GM12874 (cell line): Measurements from ENCODE around the gene PAPSS2.

ENCODE experiments used
- TF ChIP-seq, protein P1 (sequence below): IDR thresholded peaks from 2 replicates; pipeline ENCODE4 v1.5.1; 2011; ENCODE audit warnings: low read depth, mild to moderate bottlenecking, control low read depth, low read length, moderate library complexity; ENCODE audit not compliant: insufficient read depth

The PAPSS2 gene

DNA sequence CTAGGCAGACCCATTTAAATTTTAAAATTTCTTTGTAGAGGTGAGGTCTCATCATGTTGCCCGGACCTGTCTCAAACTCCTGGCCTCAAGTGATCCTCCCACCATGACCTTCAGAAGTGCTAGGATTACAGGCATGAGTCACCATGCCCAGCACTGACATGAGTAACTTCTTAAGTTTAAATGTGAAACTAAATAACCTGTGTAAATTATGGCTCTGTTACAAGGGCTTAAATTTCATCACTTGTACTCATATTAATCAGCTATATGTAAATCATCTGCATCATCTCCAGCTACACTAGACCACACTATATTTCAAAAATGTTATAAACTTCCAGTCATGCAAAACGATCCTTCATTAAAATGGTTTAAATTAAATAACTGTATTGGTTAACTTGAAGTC is 102.2 kb downstream of the PAPSS2 start:
- TF ChIP-seq, protein P1, sequence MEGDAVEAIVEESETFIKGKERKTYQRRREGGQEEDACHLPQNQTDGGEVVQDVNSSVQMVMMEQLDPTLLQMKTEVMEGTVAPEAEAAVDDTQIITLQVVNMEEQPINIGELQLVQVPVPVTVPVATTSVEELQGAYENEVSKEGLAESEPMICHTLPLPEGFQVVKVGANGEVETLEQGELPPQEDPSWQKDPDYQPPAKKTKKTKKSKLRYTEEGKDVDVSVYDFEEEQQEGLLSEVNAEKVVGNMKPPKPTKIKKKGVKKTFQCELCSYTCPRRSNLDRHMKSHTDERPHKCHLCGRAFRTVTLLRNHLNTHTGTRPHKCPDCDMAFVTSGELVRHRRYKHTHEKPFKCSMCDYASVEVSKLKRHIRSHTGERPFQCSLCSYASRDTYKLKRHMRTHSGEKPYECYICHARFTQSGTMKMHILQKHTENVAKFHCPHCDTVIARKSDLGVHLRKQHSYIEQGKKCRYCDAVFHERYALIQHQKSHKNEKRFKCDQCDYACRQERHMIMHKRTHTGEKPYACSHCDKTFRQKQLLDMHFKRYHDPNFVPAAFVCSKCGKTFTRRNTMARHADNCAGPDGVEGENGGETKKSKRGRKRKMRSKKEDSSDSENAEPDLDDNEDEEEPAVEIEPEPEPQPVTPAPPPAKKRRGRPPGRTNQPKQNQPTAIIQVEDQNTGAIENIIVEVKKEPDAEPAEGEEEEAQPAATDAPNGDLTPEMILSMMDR: no peak

DNA sequence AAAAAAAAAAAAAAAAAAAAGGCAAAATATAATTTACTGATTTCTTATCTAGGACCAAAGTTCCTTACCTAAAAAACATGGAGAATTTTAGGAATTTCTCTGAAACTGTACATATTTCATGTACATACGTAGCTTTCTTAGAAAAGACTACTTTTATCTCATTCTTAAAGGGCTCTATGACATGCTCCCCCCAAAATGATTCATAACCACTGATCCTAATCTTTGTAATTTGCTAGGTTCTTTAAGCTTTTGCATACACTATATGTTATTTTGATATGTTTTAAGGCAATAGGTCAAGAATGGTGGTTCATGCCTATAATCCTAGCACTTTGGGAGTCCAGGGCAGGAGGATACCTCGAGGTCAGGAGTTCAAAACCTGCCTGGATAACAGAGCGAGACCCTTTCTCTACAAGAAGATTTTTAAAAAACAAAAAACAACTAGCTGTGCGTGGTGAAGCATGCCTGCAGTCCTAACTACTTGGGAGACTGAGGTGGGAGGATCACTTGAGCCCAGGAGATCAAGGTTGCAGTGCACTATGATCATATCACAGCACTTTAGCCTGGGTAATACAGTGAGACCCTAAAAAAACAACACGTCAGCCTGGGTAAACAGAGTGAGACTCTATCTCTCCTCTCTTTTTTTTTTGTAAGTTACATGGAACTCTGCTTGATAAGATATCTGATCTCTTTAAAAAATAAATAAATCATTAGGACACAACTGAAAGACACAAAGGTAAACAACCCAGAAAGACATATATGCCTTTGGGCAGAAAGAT is 103.6 kb downstream of the PAPSS2 start:
- TF ChIP-seq, protein P1: no peak

DNA sequence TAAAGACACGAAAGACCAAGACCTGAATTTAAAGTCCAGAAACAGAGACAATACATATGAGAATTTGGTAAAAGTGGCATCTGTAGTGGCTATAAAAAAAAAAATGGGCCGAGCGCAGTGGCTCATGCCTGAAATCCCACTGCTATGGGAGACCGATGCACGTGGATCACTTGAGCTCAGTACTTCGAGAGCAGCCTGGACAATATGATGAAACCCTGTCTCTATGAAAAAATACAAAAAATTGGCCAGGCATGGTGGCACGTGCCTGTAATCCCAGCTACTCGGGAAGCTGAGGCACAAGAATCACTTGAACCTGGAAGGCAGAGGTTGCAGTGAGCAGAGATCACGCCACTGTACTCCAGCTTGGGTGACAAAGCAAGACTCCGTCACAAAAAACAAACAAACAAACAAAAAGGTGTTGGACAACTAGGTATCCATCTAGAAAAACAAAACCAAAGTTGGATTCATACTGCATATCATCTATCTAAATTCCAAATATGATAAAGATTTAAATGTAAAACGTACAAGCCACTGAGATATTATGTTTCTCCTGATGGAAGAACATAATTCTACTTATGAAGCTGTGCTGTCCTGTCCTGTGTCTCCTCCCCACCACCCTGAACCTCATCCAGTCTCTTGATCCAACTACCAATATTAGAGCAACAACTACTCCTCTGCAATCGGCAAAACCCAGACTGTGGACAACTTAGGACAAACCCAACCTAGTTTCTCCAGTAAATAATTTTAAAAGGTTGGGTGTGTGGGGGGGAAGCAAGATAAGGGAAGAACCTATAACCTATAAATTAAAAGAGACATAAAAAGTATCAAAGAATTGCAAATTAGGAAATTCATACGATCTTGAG is 104.6 kb downstream of the PAPSS2 start:
- TF ChIP-seq, protein P1: no peak

DNA sequence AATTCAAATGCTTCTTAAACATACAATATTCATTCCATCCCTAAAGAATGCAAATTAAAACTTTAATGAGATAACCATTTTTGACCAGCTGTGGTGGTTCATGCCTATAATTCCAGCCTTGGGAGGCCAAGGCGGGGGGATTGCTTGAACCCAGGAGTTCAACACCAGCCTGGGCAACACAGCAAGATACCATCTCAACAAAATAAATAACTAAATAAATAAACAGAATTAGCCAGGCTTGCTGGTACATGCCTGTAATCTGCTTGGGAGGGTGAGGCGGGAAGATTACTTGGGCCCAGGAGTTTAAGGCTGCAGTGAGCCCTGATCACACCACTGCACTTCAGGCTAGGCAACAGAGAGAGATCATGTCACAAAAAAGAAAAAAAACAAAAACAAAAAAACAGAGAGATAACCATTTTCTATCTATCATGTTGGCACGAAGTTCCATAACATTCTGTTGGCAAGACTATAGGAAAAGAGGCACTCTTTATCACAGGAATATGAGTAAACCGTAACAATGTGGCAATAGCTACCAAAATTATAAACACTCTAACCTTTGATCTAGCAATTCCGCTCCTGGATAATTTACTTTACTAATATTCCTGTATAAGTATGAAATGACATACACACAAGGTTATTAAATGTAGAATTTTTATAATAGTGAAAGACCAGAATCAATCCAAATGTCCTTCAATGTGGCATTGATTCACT is 106.1 kb downstream of the PAPSS2 start:
- TF ChIP-seq, protein P1: no peak

DNA sequence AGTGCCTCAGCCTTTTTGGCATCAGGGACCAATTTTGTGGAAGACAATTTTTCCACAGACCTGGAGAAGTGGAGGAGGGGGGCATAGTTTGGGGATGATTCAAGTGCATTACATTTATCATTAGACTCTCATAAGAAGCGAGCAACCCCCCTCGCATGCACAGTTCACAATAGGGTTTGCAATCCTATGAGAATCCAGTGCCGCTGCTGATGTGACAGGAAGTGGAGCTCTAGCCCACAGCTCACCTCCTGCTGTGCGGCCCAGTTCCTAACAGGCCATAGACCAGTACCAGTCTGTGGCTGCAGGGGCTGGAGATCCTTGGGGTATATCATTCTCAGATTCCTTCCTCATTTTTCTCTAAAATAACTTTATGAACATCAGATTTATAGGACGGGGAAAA is 107.6 kb downstream of the PAPSS2 start:
- TF ChIP-seq, protein P1: no peak

DNA sequence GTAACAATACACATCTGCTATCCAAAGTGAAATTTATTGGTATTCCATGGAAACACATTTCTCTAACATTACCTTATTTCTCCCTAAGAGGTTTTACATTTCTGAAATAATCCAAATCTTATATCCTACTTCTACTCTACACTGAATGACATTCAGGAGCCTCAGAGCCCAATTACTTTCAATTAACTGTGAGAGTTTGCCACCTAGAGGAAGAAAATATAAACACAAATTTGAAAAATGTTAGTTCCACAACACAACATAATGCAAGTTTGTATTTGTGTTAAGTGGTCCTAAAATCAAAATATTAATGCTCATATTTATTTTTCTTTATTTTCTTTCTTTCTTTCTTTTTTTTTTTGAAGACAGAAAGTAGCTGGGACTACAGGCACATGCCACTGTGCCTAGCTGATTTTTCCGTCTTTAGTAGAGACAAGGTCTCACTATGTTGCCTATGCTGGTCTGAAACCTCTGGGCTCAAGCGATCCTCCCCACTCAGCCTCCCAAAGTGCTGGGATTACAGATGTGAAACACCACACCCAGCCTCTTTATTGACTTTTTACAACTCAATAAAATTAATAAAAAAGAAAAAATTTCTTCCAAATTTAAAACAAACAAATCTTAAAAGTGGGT is 112.3 kb downstream of the PAPSS2 start:
- TF ChIP-seq, protein P1: peak; percentile 23; the same call in 1 of the 2 replicates
